Measurements from ENCODE around the gene PNMA8B.

Gene PNMA8B

DNA sequence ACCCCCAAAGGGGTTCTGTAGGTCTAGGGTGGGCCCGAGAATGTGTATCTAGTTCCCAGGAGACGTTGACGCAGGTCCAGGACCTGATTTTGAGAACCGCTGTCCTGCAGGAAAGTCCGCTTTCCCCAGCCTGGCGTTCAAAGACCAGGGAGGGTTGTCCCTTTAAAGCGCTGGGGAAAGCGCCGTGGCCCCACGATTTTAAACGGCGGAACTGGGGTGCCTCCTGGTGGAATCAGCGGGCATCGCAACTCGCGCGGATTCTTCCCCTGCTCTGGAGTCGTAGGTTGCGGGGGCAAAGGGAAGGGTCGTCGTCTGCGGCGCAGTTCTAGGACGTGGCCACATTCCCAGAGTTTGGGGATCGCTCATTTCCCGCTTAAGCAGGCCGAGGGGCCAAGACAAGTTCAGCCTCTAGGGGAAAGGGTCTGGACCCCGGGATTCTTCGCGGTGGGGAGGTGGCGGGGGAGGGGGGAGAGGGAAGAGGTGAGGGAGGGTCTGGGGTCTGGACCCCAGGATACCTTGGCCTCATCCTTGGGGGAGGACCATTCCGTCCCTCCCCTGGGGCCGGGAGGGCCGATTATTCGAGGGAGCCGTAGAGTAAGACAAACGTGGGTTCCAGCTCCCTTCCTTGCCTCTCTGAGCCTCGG lies 7.7 kb downstream of the PNMA8B start:
- DNase-seq (ENCODE audit: low read depth in 3 of 3, low spot score in 1 of 3), result peak; percentile 27 to 82 (median 54)

DNA sequence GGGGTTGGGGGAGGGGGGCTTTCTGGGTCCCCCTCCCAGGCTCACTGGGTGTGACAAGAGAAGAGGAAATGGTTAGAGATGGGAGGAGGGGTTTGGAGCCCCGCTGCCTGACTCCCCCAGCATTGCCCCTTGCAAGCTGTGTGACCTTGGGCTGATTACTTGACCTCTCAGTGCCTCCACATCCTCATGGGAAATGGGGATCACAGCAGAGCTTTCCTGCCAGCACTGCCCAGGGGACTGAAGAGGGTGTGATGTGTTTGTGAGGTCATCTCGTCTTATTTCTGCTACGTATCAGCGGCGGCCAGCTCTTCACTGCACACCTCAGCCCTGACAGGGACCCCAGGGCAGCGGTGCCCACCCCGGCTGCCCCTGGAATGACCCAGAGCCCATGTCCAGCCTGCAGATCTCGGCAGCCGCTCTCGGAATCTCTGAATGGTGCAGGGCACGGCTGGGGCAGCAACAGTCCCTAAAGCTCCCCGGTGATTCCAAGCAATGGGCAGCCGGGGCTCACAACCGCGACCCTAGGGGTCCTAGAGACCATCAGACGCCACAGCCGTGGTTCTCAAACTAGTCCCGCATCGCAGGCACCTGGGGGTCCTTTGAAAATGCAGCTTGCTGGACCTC lies 8.4 kb downstream of the PNMA8B start:
- DNase-seq (ENCODE audit: low read depth in 3 of 3, low spot score in 1 of 3), result no peak

DNA sequence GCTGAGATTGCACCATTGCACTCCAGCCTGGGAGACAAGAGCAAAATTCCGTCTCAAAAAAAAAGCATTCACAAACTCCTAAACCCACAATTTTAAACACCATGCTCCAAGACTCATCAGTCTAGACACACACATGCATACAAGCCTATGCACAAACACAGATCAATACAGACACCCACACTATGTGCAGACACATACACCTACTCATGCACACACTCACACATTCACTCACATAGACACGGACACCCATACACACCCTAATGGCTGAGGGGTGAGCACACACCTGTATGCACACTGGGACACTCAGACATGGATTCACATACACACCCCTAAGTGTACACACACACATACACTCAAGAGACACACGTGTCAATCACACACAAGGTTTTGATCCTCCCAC lies 9.3 kb downstream of the PNMA8B start:
- no peak for DNase-seq (ENCODE audit: low read depth in 3 of 3, low spot score in 1 of 3)

DNA sequence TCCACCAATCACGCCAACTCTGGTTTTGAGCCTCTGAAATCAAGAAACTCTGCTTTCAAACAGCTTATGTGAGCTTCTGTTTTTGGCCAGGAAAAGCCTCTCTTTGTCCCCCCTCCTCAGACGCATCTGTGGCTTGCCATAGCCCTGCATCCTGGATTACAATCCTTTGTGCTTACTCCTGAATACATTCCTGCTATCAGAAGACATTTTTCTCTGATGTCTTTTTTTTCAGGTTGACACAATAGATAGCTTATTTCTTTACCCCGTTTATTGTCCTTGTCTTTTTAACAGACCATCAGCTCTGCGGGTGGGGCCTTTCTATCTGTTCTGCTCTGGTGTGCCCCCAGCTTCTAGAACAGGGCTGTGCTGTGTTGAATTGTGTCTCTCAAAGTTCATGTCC lies 11.0 kb downstream of the PNMA8B start:
- no peak for DNase-seq (ENCODE audit: low read depth in 3 of 3, low spot score in 1 of 3)

DNA sequence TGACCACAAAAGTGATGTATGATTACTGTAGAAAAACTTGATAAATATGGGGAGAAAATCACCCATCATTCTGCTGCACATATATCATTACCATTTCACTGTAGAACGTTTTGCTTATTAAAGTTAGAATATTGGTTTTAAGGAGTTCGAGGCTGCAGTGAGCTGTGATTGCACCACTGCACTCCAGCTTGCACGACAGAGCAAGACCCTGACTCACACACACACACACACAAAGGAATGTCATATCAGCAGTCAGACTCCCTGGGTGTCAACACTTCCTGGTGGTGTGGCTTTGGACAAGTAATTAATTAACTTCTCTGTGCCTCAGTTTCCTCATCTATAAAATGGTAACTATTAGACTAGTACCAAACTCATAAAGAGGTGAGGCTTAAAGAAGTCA lies 13.0 kb downstream of the PNMA8B start:
- no peak for DNase-seq (ENCODE audit: low read depth in 3 of 3, low spot score in 1 of 3)

DNA sequence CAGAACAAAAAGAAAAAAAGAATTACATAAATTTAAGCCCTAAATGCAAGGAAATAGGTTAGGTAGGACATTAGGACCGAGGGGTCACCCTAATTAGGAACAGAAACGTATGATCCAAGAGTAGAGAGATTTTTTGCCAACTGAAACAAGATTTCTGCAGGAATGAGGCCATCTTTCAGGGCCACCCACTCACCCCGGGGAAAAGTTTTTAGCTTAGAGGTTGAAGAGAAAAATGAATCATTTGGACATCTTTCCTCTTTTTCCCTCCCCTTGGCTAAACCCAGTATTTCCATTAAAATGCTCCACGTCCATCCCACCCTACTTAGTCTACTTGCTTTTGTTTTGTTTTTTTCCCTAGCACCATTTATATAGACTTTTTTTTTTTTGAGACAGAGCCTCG lies 13.7 kb downstream of the PNMA8B start:
- no peak for DNase-seq (ENCODE audit: low read depth in 3 of 3, low spot score in 1 of 3)

DNA sequence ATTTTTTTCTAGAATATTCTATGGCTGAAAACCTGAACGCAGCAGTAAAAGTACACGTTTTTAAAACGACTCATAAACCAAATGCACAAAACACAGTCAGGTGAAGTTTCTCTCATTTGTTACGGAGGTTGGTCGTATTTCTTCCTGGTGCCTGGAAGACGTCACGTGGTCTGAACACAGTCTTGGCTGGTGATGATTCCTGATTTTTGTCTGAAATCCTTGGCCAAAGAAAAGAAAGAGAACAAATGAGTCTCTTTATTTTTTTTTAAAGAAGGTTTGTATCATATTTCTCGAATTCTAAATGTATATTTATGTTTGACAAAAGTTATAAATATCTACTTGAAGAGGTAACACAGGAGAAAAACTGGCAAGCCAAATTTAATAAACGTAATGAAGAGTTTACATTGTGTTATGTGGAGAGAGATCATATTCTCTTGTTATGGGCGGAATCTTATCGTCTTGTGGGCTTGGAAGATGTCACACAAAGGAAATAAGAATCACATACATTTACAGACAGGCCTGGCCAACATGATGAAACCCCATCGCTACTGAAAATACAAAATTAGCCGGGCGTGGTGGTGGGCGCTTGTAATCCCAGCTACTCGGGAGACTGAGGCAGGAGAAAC lies 14.3 kb downstream of the PNMA8B start:
- no peak for DNase-seq (ENCODE audit: low read depth in 3 of 3, low spot score in 1 of 3)

DNA sequence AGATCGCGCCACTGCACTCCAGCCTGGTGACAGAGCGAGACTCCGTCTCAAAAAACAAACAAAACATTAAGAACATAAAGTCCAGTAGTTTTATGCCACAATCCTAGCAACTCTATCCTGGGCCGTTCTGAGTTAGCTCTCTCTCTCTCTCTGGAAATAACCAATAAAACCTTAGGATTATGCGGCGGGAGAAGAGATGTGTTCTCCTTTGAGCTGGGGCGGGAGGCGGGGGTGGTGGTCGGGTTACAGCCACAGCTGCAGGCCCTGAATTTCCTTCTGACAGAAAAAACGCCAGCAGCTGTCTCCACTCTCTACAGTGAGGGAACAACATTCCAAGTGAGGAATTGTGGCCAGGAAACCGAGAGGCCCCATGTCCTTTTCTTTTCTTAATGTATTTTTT lies 15.3 kb downstream of the PNMA8B start:
- no peak for DNase-seq (ENCODE audit: low read depth in 3 of 3, low spot score in 1 of 3)

DNA sequence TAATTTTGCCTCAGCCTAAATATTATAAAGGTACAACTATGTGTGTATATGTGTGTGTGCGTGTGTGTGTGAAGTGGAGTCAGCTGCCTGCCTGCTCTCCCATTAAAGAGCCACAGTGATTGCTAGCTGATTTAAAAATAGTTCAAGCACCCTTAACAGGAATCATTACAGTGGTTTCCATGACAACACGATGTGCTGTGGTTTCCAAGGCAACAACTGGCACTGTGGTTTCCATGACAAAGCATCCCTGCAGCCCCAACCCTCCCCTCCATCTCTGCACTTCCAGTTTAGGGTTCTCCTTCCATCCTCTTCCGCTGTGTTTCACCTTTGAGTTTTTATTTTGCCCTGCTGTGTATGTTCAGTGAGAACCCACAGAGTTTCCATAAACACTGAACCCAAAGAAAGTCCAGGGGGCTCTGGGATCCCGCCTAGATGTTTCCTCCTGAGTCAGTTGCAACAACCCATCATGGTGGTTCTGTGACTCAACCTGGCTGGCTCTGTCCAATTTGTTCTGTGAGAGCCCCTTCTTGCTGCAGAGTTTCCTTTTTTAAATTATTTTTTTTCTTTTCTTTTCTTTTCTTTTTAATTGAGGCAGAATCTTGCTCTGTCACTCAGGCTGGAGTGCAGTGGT lies 17.2 kb downstream of the PNMA8B start:
- no peak for DNase-seq (ENCODE audit: low read depth in 3 of 3, low spot score in 1 of 3)

DNA sequence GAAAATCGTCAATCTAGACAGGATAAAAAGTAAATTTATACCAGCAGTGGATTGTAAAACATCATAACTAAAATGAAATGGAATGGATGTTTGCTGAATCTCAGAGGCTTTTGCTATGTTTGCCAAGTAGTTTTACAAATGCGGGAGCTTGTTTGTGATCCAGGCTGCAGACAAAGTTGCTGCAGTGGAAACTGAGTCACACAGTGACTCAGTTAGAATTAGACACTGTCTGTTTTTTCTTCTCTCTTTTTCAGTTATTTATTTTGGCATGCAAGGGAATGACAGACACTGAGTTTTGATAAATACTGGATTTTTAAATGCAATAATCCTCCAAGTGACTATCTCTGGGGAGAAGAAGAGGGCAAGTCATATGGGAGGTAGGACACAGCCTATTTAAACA lies 19.7 kb downstream of the PNMA8B start:
- DNase-seq (ENCODE audit: low read depth in 3 of 3, low spot score in 1 of 3), result no peak

DNA sequence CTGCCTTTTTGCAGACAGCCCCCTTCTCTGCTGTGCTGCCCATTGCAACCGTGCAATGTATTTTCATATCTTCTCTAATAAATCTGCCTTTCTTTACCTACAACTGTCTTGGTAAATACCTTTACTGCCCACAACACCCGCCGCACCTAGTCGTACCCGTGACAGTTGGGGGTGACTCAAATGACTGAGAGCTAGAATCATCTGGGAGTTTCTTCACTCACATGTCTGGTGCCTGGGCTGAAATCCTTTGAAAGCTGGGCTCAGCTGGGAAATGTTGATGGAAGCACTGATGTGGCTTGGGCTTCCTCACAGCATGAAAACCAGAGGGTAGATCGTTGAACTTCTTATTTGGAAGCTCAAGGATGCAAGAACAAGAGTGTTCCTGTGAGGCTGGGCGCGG lies 21.5 kb downstream of the PNMA8B start:
- DNase-seq (ENCODE audit: low read depth in 3 of 3, low spot score in 1 of 3), result no peak

DNA sequence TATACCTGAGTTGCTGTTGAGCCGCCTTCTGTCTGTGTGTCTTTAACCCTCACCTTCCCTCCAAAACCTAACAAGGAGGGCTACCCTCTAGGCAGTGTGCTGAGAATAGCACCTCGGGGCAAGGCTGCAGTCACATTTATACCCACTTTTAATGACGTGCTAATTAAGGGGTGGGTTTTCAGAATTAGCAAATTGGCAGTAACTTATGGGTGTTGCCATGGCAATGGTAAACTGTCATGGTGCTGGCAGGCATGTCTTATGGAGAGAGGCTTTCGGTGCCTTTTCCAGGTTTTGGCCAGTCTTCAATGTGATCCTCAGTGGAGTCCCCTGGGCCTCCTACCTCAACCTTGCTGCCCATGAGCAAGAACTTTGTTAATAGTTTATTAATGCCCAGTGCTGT lies 23.1 kb downstream of the PNMA8B start:
- no peak for DNase-seq (ENCODE audit: low read depth in 3 of 3, low spot score in 1 of 3)

DNA sequence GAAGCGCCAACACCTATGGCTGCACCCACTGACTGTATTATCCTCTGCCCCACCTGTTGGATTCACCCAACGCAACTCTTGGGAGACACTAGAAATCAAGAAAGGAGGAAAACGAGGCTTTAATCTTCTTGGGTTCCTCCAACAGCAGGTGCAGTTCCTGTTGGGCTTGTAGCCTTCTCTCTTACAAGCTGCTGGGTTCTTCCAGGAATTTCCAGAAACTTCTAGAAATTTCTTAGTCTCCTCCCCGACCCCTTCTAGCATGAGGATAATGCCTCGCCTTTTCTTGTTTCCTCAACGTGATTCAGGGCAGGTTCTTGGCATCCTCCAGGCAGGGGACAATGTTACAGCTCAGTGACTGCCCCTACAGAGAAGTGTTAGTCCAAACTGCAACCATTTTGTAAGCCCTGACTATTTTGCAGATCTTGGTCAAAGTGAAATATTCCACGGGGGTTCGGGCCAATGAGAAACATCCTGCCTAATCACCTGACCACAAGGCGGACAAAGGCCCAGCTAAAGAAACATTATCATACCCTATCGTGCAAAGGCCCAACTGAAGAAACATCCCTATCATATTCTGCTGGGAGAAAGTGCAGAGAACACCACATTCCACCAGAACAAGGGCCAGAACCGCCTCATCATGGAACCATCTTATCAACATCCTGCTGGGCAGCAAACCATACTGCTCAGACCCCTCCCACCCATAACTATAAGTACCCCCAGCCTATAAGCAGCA lies 23.7 kb downstream of the PNMA8B start:
- DNase-seq (ENCODE audit: low read depth in 3 of 3, low spot score in 1 of 3), result no peak

DNA sequence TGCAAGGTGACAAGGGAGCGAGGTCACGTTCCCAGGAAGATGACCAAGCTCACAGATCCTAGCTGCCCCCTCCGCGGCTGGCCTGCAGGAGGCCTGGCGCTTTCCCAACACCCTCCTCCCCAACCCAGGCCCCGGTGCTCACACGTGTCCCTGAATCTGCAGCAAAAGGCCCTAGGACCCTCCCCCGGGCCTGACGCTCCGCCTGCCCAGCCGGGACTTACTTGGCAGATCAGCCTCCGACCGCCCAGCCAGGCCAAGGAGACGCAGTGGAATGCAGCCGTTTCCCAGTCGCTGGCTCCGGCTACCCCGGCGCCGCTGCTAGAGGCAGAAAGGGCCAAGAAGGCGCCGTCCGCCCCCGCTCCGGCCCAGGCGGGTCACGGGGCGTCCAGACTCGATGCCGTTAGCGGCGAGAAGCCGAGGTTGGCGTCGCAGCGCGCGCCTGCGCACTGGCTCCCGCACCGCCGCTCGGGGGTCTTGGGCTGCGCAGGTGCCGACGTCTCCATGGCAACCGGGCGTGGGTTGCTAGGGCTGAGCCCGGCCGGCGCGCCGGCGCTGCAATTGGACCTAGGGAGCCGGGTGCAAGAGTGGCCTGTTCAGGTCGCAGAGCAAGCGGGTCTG lies 24.4 kb downstream of the PNMA8B start, which contains the start of gene PNMA8A:
Gene PNMA8A (minus strand): TSS at position 448 of the 618 bp plus-strand sequence. CDS start 528 bp downstream, outside the sequence.
- DNase-seq (ENCODE audit: low read depth in 3 of 3, low spot score in 1 of 3), result no peak

DNA sequence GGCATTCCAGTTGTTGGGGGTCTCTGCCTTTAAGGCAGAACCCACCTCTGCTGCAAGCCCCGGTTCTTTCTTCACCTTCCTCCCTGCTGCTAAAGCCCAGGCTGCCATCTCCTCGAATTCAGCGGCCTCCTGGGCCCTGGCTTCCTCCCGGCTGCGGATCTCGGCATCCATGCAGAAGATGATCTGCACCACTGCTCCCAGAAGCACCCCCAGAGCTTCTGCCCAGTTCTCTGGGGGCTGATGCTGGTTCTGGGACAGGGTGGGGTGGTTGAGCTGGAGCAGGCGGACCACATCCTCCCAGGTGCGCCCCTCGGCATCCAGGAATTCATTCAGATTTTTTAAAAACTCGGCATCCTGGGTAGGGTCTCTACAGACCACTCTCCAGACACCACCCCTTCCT lies 25.3 kb downstream of the PNMA8B start:
- DNase-seq (ENCODE audit: low read depth in 3 of 3, low spot score in 1 of 3), result no peak

DNA sequence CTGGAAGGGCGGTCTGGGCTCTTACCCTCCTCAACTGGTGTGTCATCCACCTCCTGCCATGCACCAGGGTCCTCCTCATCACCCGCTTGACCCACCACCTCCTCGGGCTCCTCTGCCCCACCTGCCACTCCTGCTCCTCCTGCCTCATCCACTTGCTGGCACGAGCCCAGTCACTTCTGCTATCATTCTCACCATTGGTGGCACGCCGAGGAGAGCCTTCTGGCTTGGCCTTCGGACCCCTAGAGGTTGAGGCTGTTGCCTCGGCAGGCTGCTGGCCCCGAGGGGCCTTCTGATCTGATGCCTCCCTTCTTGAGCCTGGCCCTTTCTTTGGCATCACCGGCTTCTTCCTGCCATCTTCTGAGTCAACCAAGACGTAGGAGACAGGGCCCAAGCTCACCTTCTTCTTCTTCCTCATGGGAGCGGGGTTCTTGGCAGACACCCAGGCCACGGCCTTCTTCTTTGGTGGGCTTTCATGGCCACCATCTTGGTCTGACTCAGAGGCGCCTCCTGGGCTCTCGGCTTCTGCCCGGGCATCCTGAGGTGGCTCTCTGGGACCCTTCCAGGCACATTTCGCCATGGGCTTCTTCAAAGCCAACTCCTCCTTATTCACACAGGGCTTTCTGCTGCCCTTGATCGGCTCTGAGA lies 26.0 kb downstream of the PNMA8B start:
- DNase-seq (ENCODE audit: low read depth in 3 of 3, low spot score in 1 of 3), result no peak

DNA sequence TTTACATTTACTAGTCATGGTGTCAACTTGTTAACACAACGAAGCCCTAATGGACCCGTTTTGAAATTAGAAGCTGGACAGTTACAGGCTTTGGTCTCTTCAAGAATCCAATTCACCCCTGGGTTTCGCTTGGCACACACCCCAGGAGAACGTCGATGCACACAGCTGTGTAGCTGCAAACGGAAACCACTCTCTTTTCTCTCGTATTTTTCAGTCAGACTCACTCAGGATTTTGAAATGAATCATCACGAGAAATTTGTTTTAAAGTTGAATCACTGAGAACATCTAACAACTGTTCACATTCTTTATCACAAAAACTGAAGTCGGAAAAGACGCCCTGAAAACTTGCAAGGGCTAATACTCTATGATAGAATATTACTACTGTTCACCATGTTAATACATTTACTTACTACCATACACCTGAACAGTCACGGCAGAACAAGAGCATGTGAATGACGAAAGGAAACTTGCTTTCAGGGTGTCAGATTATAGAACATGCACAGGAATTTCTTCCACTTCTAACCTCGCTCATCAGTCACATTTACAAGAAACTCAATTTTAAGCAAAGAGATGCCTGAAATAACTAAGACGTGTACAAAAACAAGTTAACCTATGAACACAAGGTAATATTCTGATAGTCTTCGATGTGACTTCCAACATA lies 29.0 kb downstream of the PNMA8B start:
- no peak for DNase-seq (ENCODE audit: low read depth in 3 of 3, low spot score in 1 of 3)

DNA sequence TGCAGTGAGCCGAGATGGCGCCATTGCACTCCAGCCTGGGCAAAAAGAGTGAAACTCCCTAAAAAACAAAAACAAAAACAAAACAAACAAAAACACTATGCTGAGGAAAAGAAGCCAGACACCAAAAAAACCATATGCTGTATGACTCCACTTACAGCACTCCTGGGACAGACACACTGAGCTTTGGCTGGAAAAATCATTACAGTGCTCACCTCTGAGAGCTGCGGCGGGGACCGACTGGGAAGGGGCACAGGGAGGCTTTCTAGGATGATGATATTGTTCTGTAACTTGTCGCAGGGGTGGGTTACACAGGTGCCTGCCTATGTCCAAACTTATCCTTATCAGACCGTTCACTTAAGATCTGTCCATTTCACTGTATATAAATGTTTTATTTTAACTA lies 32.2 kb downstream of the PNMA8B start:
- DNase-seq (ENCODE audit: low read depth in 3 of 3, low spot score in 1 of 3), result no peak

DNA sequence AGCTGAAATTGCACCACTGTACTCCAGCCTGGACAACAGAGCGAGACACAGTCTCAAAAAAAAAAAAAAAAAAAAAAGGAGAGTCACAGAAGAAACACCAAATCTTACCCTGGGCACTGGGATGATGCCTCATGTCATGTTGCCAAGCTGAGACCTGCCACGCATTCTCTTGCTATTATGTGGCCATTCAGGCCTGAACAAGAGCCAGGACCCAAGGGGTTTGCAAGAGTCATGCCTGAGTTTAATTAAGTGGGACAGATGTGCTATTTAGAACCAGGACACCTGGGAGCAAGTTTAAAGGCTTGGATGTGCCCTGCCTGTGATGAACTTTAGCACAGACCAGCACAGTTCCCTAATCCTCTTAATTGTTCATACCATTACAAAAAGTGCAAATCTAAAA lies 34.1 kb downstream of the PNMA8B start:
- DNase-seq (ENCODE audit: low read depth in 3 of 3, low spot score in 1 of 3), result no peak

DNA sequence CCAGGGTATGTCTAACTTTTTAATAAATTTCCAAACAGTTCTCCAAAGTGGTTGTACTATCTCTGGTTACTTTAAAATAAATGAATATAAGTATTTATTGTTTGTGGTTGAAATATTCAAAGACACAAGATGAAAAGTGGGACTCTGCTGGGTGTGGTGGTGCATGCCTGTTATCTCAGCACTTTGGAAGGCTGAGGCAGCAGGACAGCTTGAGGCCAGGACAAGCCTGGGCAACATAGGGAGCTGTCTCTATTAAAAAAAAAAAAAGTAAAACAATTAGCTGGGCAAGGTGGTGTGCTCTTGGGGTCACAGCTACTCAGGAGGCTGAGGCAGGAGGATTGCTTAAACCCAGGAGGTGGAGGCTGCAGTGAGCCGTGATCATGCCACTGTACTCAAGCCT lies 34.7 kb downstream of the PNMA8B start:
- DNase-seq (ENCODE audit: low read depth in 3 of 3, low spot score in 1 of 3), result no peak

Measured in stimulated activated CD4-positive, alpha-beta T cell treated with anti-CD3 and anti-CD28 coated beads, TNF-alpha, amount 100 ng/mL, for 1 hour (primary cell).